Hematopoietic multipotent progenitor cell treated with erythropoietin and hydrocortisone succinate and interleukin-3 and kit ligand, for 17 days (in vitro differentiated cells): ENCODE data around the gene MTARC2.
"Not testable (repeated sequence)": the region's sequence is repeated elsewhere in the genome, so short reads cannot be mapped to it uniquely, and the experiment has no call there.

Experiments
- DNase-seq: peaks from one replicate; pipeline ENCODE4 v3.0.0-alpha.2; 2015; ENCODE audit warnings: low spot score

MTARC2 gene

GRCh38 chr1:220748089-220748934 is at the start of gene MTARC2:
Gene MTARC2 (plus strand): TSS chr1:220748322. CDS start chr1:220748532, 210 bp downstream.
- no peak for DNase-seq

- no peak for DNase-seq
Observed at GRCh38 chr1:220698607-220699016, 49.5 kb upstream of the MTARC2 start.

- DNase-seq, result no peak
Observed at GRCh38 chr1:220699044-220699443, 49.1 kb upstream of the MTARC2 start.

GRCh38 chr1:220700556-220701179 is 47.5 kb upstream of the MTARC2 start:
- no peak for DNase-seq

- no peak for DNase-seq
Observed at GRCh38 chr1:220701974-220702373, 46.1 kb upstream of the MTARC2 start.

GRCh38 chr1:220702733-220703270 is 45.3 kb upstream of the MTARC2 start:
- no peak for DNase-seq

- DNase-seq, result no peak
Observed at GRCh38 chr1:220703305-220703704, 44.8 kb upstream of the MTARC2 start.

GRCh38 chr1:220705782-220706181 is 42.3 kb upstream of the MTARC2 start:
- no peak for DNase-seq

GRCh38 chr1:220706480-220706879 is 41.6 kb upstream of the MTARC2 start:
- DNase-seq, result no peak

GRCh38 chr1:220707160-220707559 is 41.0 kb upstream of the MTARC2 start:
- no peak for DNase-seq

- DNase-seq, result no peak
Observed at GRCh38 chr1:220708244-220708643, 39.9 kb upstream of the MTARC2 start.

- DNase-seq, result no peak
Observed at GRCh38 chr1:220708936-220709801, 39.0 kb upstream of the MTARC2 start.

GRCh38 chr1:220710333-220710732 is 37.8 kb upstream of the MTARC2 start:
- DNase-seq, result no peak

GRCh38 chr1:220711056-220711809 is 36.9 kb upstream of the MTARC2 start:
- no peak for DNase-seq

- not testable (repeated sequence) for DNase-seq
Observed at GRCh38 chr1:220715986-220716385, 32.1 kb upstream of the MTARC2 start.

GRCh38 chr1:220717800-220718640 is 30.1 kb upstream of the MTARC2 start:
- DNase-seq, result no peak

- not testable (repeated sequence) for DNase-seq
Observed at GRCh38 chr1:220721266-220721665, 26.9 kb upstream of the MTARC2 start.

- no peak for DNase-seq
Observed at GRCh38 chr1:220726634-220727033, 21.5 kb upstream of the MTARC2 start.

GRCh38 chr1:220727519-220727918 is 20.6 kb upstream of the MTARC2 start:
- no peak for DNase-seq

GRCh38 chr1:220730486-220730885 is 17.6 kb upstream of the MTARC2 start:
- DNase-seq, result no peak

- DNase-seq, result no peak
Observed at GRCh38 chr1:220732137-220732536, 16.0 kb upstream of the MTARC2 start.
